ENCODE results near the gene USP10. TPM values are rescaled to one million over a fixed set of nuclear protein-coding genes. Genes with fewer than 3 reads are reported as not detected.

Gene USP10
- total RNA-seq, 1 donor from 2014 or later = 147 TPM

GRCh38 chr16:84749072-84749471 lies 49.3 kb downstream of the USP10 start:
- POLR2A ChIA-PET = no interaction called here
- ATAC-seq (ENCODE audit: low read depth) (no peak), DNase-seq (no peak)
- no peaks in the 10 kb centered on the region for H3K9me3 Mint-ChIP-seq
- H3K27ac Mint-ChIP-seq = no peak overlapping the region
- CTCF ChIA-PET = no interaction called here
- intact Hi-C loops (cut with micrococcal nuclease) = no loop called here
- H3K27me3 Mint-ChIP-seq = no peaks in the 10 kb centered on the region
- no peak for TF ChIP-seq CTCF (IDR thresholded peaks at IDR 0.05)
- peaks cover 39% of the 10 kb centered on the region for H3K36me3 Mint-ChIP-seq (ENCODE audit: low read depth)
- peaks cover 48% of the 10 kb centered on the region for H3K4me1 Mint-ChIP-seq
- H3K4me3 Mint-ChIP-seq = no peak overlapping the region

- ATAC-seq (ENCODE audit: low read depth) (no peak), DNase-seq (no peak)
- ChIA-PET CTCF (interaction anchor here (1.1 to 1.7 kb wide), 2 partner anchors 11 to 20 kb away, joined by 6 to 11 read pairs; no protein-coding TSS in a partner anchor), POLR2A (no interaction called here)
- no peak overlapping the region for H3K27ac Mint-ChIP-seq
- H3K27me3 Mint-ChIP-seq = no peaks in the 10 kb centered on the region
- no peak overlapping the region for H3K4me3 Mint-ChIP-seq
- peaks cover 37% of the 10 kb centered on the region for H3K36me3 Mint-ChIP-seq (ENCODE audit: low read depth)
- H3K9me3 Mint-ChIP-seq = no peaks in the 10 kb centered on the region
- peaks cover 56% of the 10 kb centered on the region for H3K4me1 Mint-ChIP-seq
- TF ChIP-seq CTCF (IDR thresholded peaks at IDR 0.05) = no peak
- intact Hi-C loops (cut with micrococcal nuclease) = loop anchor here (5.0 kb wide), 2 partner anchors 337 to 563 kb away; partner anchors contain the start of gene TAF1C
These were observed 50.0 kb downstream of the USP10 start for GRCh38 chr16:84749815-84750214.

GRCh38 chr16:84750575-84750974 lies 50.8 kb downstream of the USP10 start:
- CTCF ChIA-PET = interaction anchor here (1.1 to 1.7 kb wide), 3 partner anchors 12 to 205 kb away, joined by 4 to 11 read pairs (median 6); no protein-coding TSS in a partner anchor
- Mint-ChIP-seq H3K4me3 (no peak overlapping the region), H3K27ac (no peak overlapping the region), H3K4me1 (peaks cover 62% of the 10 kb centered on the region), H3K9me3 (no peaks in the 10 kb centered on the region), H3K27me3 (no peaks in the 10 kb centered on the region), H3K36me3 (ENCODE audit: low read depth) (peaks cover 35% of the 10 kb centered on the region)
- intact Hi-C loops (cut with micrococcal nuclease) = loop anchor here (5.0 kb wide), 2 partner anchors 337 to 563 kb away; partner anchors contain the start of gene TAF1C
- POLR2A ChIA-PET = interaction anchor here (1.2 kb wide), 2 partner anchors 12 to 20 kb away, joined by 3 read pairs; no protein-coding TSS in a partner anchor
- DNase-seq (no peak), ATAC-seq (ENCODE audit: low read depth) (no peak)
- TF ChIP-seq CTCF (IDR thresholded peaks at IDR 0.05) = no peak

GRCh38 chr16:84751241-84751640 lies 51.4 kb downstream of the USP10 start:
- CTCF ChIA-PET = interaction anchor here (1.4 to 1.7 kb wide), 2 partner anchors 13 to 204 kb away, joined by 4 to 11 read pairs; no protein-coding TSS in a partner anchor

More at GRCh38 chr16:84751241-84751640, 51.4 kb downstream of the USP10 start:
- no peak for DNase-seq
- peak overlapping the region; percentile 25 for H3K27ac Mint-ChIP-seq
- TF ChIP-seq CTCF (IDR thresholded peaks at IDR 0.05) = no peak
- H3K27me3 Mint-ChIP-seq = no peaks in the 10 kb centered on the region
- POLR2A ChIA-PET = interaction anchor here (1.2 kb wide), 2 partner anchors 13 to 21 kb away, joined by 3 read pairs; no protein-coding TSS in a partner anchor
- intact Hi-C loops (cut with micrococcal nuclease) = loop anchor here (5.0 kb wide), 2 partner anchors 336 to 564 kb away; partner anchors contain the start of gene TAF1C
- peak overlapping the region; percentile 41 for H3K4me3 Mint-ChIP-seq
- peaks cover 66% of the 10 kb centered on the region for H3K4me1 Mint-ChIP-seq
- no peaks in the 10 kb centered on the region for H3K9me3 Mint-ChIP-seq
- peaks cover 28% of the 10 kb centered on the region for H3K36me3 Mint-ChIP-seq (ENCODE audit: low read depth)
- peak; percentile 54 for ATAC-seq (ENCODE audit: low read depth)
